GM18951 (cell line): ENCODE data around the gene PLXND1.

Source experiments
- POLR2A ChIP-seq: IDR thresholded peaks from 4 replicates; pipeline ENCODE4 v1.6.1; 2011; ENCODE audit warnings: mild to moderate bottlenecking; ENCODE audit not compliant: insufficient read length, insufficient read depth; ENCODE audit errors: extremely low read depth
- in situ Hi-C: fragments of 300-500 bp; cut with MboI; formaldehyde crosslinking; loops from one replicate; pipeline ENCODE4 v1.12.0; 2022; ENCODE audit warnings: low sequenced_read_pairs, mixed read lengths, inconsistent platforms; ENCODE audit not compliant: unreplicated experiment

PLXND1 gene

GRCh38 chr3:129514563-129514962, 91.9 kb downstream of the PLXND1 start:
- in situ Hi-C loops, result no loop called here
- no peak for TF ChIP-seq POLR2A

GRCh38 chr3:129514110-129514509, 92.4 kb downstream of the PLXND1 start:
- in situ Hi-C loops, result no loop called here
- no peak for TF ChIP-seq POLR2A

GRCh38 chr3:129513705-129514104, 92.8 kb downstream of the PLXND1 start:
- in situ Hi-C loops, result no loop called here

GRCh38 chr3:129512595-129512994, 93.9 kb downstream of the PLXND1 start:
- in situ Hi-C loops, result no loop called here
- TF ChIP-seq POLR2A, result no peak

More at GRCh38 chr3:129513705-129514104, 92.8 kb downstream of the PLXND1 start:
- no peak for TF ChIP-seq POLR2A

- TF ChIP-seq POLR2A, result no peak
Measured at GRCh38 chr3:129507181-129507831, 99.2 kb downstream of the PLXND1 start.

GRCh38 chr3:129506231-129506742, 100.2 kb downstream of the PLXND1 start:
- in situ Hi-C loops, result no loop called here
- TF ChIP-seq POLR2A, result no peak

More at GRCh38 chr3:129507181-129507831, 99.2 kb downstream of the PLXND1 start:
- in situ Hi-C loops, result no loop called here

GRCh38 chr3:129505341-129505740, 101.1 kb downstream of the PLXND1 start:
- TF ChIP-seq POLR2A, result no peak
- in situ Hi-C loops, result no loop called here
